OCI-LY7 (cell line): Measurements from ENCODE around the gene CEP97.

Source experiments
- CTCF ChIP-seq: fragments of 200-600 bp; sonication (generic); conservative IDR thresholded peaks from 2 replicates; pipeline ENCODE4 v1.5.1; 2014; ENCODE audit warnings: mild to moderate bottlenecking, antibody characterized with exemption, low read length, moderate library complexity, mixed read lengths
- EZH2phosphoT487 ChIP-seq: fragments of 200-600 bp; sonication (generic); IDR thresholded peaks from 2 replicates; pipeline ENCODE4 v1.6.1; 2018; ENCODE audit warnings: low read depth, borderline replicate concordance, mild to moderate bottlenecking, mixed run types, antibody characterized with exemption, low read length, moderate library complexity, mixed read lengths

GRCh38 chr3:101807888-101808287 is 83.5 kb downstream of the CEP97 start:
- TF ChIP-seq CTCF = no peak
- TF ChIP-seq EZH2phosphoT487 = no peak
